ENCODE measurements around the gene PTPN9.
"Not testable (repeated sequence)": the region's sequence is repeated elsewhere in the genome, so short reads cannot be mapped to it uniquely, and the experiment has no call there.

PTPN9 gene

GRCh38 chr15:75594276-75594675 is 15.2 kb upstream of the PTPN9 start:
- no peak for DNase-seq (ENCODE audit: extremely low read depth, low read depth)
- TF ChIP-seq CTCF (IDR thresholded peaks at IDR 0.05; ENCODE audit: low read depth, low read length), result no peak

- no peak for TF ChIP-seq CTCF (IDR thresholded peaks at IDR 0.05; ENCODE audit: low read depth, low read length)
- no peak for DNase-seq (ENCODE audit: extremely low read depth, low read depth)
These were observed 12.7 kb upstream of the PTPN9 start for GRCh38 chr15:75591655-75592364.

- no peak for TF ChIP-seq CTCF (IDR thresholded peaks at IDR 0.05; ENCODE audit: low read depth, low read length)
- no peak for DNase-seq (ENCODE audit: extremely low read depth, low read depth)
These were observed 11.1 kb upstream of the PTPN9 start for GRCh38 chr15:75590239-75590638.

GRCh38 chr15:75589071-75589470 is 10.0 kb upstream of the PTPN9 start:
- TF ChIP-seq CTCF (IDR thresholded peaks at IDR 0.05; ENCODE audit: low read depth, low read length), result no peak
- DNase-seq (ENCODE audit: extremely low read depth, low read depth), result no peak

- DNase-seq (ENCODE audit: extremely low read depth, low read depth), result not testable (repeated sequence)
These were observed 7.3 kb upstream of the PTPN9 start for GRCh38 chr15:75586422-75586821.

GRCh38 chr15:75584121-75584520 is 5.0 kb upstream of the PTPN9 start:
- TF ChIP-seq CTCF (IDR thresholded peaks at IDR 0.05; ENCODE audit: low read depth, low read length), result no peak
- DNase-seq (ENCODE audit: extremely low read depth, low read depth), result no peak

- no peak for TF ChIP-seq CTCF (IDR thresholded peaks at IDR 0.05; ENCODE audit: low read depth, low read length)
- DNase-seq (ENCODE audit: extremely low read depth, low read depth), result no peak
These were observed 4.6 kb upstream of the PTPN9 start for GRCh38 chr15:75583701-75584100.

- not testable (repeated sequence) for DNase-seq (ENCODE audit: extremely low read depth, low read depth)
These were observed 3.8 kb upstream of the PTPN9 start for GRCh38 chr15:75582943-75583342.

All from AG09319 (cell line).